Activated T-cell treated with anti-CD3 and anti-CD28 coated beads for 48 hours (primary cell): ENCODE data around the gene TSR1.
"Not testable (repeated sequence)": the region's sequence is repeated elsewhere in the genome, so short reads cannot be mapped to it uniquely, and the experiment has no call there.

Experiments
- DNase-seq: peaks from one replicate; pipeline ENCODE4 v3.0.0-alpha.2; 2020; ENCODE audit warnings: low read depth

TSR1 gene

GRCh38 chr17:2336852-2337543 is 741 bp upstream of the TSR1 start, which contains the start of gene SGSM2:
Gene SGSM2 (plus strand): TSS chr17:2337501. CDS start chr17:2337689, 188 bp downstream.
- DNase-seq, result peak; percentile 61

GRCh38 chr17:2335726-2336214 is 487 bp downstream of the TSR1 start:
- no peak for DNase-seq

GRCh38 chr17:2331303-2331702 is 5.0 kb downstream of the TSR1 start:
- DNase-seq, result no peak

- no peak for DNase-seq
Observed at GRCh38 chr17:2323629-2324314, 12.5 kb downstream of the TSR1 start.

GRCh38 chr17:2321399-2321798 is 14.9 kb downstream of the TSR1 start:
- DNase-seq, result no peak

- no peak for DNase-seq
Observed at GRCh38 chr17:2319051-2319450, 17.2 kb downstream of the TSR1 start.

GRCh38 chr17:2317796-2318195 is 18.5 kb downstream of the TSR1 start:
- no peak for DNase-seq

GRCh38 chr17:2316916-2317205 is 19.4 kb downstream of the TSR1 start:
- DNase-seq, result not testable (repeated sequence)

GRCh38 chr17:2312736-2313135 is 23.5 kb downstream of the TSR1 start:
- DNase-seq, result no peak

- no peak for DNase-seq
Observed at GRCh38 chr17:2309338-2310154, 26.7 kb downstream of the TSR1 start.

GRCh38 chr17:2304931-2305330 is 31.3 kb downstream of the TSR1 start:
- DNase-seq, result no peak

- peak; percentile 95 for DNase-seq
Observed at GRCh38 chr17:2303204-2304188, 32.8 kb downstream of the TSR1 start, which contains the start of the genes SMG6 and SRR. Gene SMG6 (minus strand): TSS chr17:2303785. CDS start chr17:2303720, 65 bp downstream. Gene SRR (plus strand): TSS chr17:2303950. CDS start chr17:2315561, 11,611 bp downstream.

- DNase-seq, result no peak
Observed at GRCh38 chr17:2302778-2303203, 33.5 kb downstream of the TSR1 start.

- DNase-seq, result no peak
Observed at GRCh38 chr17:2299756-2300155, 36.5 kb downstream of the TSR1 start.

GRCh38 chr17:2299136-2299535 is 37.1 kb downstream of the TSR1 start:
- no peak for DNase-seq

- DNase-seq, result no peak
Observed at GRCh38 chr17:2297023-2297422, 39.2 kb downstream of the TSR1 start.

- DNase-seq, result no peak
Observed at GRCh38 chr17:2295575-2295974, 40.7 kb downstream of the TSR1 start.

GRCh38 chr17:2292100-2292499 is 44.2 kb downstream of the TSR1 start:
- no peak for DNase-seq

- no peak for DNase-seq
Observed at GRCh38 chr17:2289878-2290478, 46.3 kb downstream of the TSR1 start.

GRCh38 chr17:2283302-2283701 is 53.0 kb downstream of the TSR1 start:
- DNase-seq, result no peak

- DNase-seq, result no peak
Observed at GRCh38 chr17:2282297-2282873, 53.9 kb downstream of the TSR1 start.
